Activated CD4-positive, CD25-positive, alpha-beta regulatory T cell treated with anti-CD3 and anti-CD28 coated beads, Interleukin-2, amount 50 U/mL, for 72 hours (primary cell): ENCODE results near the gene NPS.

Source experiments
- DNase-seq: peaks from one replicate; pipeline ENCODE4 v3.0.0; 2021

The NPS gene, protein sequence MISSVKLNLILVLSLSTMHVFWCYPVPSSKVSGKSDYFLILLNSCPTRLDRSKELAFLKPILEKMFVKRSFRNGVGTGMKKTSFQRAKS

DNA sequence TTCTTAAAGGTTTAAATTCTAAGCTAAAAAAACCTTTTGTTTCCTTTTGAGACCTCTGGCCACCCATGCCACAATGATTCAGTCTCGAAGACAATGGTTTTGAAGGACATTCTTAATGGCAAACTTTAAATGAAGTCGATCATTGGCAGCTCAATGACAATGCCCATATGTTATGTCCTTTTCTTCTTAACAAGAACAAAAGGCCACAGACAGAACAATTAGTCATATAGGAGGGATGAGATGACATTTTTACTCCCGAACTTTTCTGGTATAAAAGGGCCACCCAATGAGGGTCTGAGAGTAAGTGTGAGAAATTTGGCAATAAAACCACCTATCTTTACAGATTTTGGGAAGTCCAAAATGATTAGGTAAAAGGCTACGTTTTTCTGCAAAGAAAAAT, at the start of gene NPS:
Gene NPS, plus strand, starts transcription at position 301 of the 400 bp plus-strand sequence. Its CDS starts 60 bp downstream, at position 361.
- no peak for DNase-seq

DNA sequence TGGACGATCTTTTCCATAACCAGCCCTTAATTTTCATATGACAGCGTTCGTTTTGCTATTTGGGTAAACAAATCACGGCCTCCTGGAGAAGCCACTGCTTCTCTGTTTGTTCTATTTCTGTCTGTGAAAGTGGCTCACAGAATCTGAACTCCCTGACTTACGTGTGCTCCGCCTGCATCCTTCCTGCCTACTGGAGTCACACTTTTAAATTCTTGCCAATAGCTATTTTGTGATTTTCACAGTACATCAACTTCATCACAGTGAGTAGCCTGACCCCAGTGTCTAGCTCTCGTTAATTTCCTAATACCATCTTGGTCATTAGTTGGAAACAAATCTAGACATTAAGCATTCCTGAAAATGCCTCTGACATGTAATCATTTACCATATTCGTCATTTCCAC, 49.0 kb upstream of the NPS start:
- no peak for DNase-seq

- DNase-seq, result no peak
These were observed 43.0 kb upstream of the NPS start for GRCh38 chr10:127506094-127506493.

GRCh38 chr10:127522298-127522697, 26.8 kb upstream of the NPS start:
- DNase-seq, result no peak

- no peak for DNase-seq
These were observed 25.6 kb upstream of the NPS start for GRCh38 chr10:127523476-127523875.

- no peak for DNase-seq
These were observed 24.9 kb upstream of the NPS start for GRCh38 chr10:127524229-127524628.

GRCh38 chr10:127524908-127525665, 24.0 kb upstream of the NPS start:
- DNase-seq, result no peak

DNA sequence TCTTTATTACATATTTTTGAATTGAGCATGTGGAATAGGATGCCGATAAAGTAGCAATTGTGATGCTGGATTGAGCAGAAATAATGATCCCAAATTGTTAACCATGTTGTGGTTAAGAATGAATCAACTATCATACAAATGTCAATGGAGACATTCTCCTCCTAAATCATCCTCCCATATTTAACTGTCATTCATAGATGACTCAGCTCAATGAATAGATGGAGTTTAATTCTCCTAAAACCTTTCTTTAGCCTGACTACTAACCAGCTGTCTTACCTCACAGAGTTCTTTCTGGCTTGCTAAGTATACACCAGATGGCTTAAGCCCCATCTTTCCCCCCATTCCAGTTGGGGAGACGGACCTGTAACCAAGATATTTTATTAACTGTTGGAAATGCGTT, 23.4 kb upstream of the NPS start:
- no peak for DNase-seq

- no peak for DNase-seq
These were observed 22.9 kb upstream of the NPS start for GRCh38 chr10:127526161-127526560.

GRCh38 chr10:127527320-127527719, 21.8 kb upstream of the NPS start:
- DNase-seq, result no peak

DNA sequence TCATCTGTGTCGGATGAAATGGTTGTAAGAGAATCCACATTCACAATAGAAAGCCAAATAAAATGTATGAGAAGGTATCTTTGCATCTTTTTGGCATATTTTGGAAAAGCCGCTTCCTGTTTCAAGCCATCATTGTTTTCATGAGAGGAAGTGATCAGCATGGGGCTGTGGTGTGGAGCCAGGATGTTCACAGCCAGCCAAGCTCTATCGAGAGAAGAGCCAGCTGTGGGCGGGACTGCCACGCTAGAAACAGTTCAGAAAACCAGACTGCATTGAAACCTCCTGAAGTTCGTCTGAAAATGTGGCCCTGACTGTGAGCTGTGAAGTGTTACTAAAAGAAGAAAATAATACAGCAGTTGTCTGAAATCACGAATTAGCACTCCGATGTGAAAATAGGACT, 21.2 kb upstream of the NPS start:
- DNase-seq, result no peak

DNA sequence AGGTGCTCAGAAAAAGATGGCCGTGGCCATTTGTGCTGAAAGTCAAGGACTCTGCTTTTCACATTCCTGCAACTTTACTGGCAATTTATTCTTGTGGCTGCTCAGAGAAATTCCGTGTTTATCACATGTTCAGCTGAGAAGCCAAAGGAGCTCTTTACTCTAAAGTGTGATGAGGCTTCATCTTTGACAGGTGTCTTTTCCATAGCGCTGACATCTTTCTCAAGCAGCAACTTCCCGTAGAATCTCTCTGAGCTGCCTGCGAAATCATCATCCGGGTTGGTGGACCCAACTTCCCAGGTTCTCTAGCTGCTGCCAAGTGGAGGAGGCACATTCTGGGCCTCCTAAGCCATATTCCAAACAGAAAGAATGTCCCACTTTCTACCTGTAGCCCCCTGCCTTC, 16.9 kb upstream of the NPS start:
- DNase-seq, result no peak

DNA sequence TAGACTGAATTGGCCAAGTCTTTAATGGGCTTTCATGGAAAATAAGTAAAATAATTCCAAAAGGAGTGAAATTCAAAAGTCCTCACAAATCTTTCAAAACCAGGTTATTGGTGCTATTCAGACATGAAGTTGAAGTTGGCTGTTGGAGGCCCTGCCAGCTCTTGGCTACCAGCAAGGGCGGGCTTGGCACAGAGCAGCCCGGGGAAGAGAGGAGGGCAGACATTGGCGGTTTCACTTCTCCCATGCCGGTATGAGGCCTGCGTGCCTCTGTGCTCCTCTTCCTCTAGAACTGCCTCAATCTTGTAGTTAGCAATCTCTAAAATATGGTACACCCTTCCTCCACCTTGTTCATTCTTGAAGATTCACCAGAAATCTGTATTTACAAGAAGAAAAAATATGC, 16.4 kb upstream of the NPS start:
- DNase-seq, result no peak

- no peak for DNase-seq
These were observed 15.0 kb upstream of the NPS start for GRCh38 chr10:127534074-127534473.

DNA sequence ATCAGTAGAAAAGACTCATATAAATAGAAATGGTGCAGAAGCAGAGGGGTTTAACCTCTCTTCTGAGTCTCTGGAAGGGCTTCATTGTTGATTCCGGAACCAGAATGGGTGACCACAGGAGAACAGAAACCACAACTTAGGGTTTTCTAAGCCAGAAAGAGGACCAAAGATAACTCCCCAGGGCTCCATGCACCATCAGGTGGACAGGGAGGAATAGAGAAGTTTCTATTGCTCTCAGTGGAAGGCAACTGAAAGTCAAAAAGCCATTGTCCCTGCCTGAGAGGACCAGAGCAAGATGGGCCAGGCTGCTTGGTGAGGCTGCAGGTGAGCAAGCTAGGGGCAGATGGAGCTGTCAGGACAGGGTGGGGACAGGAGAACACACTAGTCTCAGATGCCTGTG, 14.6 kb upstream of the NPS start:
- DNase-seq, result no peak

DNA sequence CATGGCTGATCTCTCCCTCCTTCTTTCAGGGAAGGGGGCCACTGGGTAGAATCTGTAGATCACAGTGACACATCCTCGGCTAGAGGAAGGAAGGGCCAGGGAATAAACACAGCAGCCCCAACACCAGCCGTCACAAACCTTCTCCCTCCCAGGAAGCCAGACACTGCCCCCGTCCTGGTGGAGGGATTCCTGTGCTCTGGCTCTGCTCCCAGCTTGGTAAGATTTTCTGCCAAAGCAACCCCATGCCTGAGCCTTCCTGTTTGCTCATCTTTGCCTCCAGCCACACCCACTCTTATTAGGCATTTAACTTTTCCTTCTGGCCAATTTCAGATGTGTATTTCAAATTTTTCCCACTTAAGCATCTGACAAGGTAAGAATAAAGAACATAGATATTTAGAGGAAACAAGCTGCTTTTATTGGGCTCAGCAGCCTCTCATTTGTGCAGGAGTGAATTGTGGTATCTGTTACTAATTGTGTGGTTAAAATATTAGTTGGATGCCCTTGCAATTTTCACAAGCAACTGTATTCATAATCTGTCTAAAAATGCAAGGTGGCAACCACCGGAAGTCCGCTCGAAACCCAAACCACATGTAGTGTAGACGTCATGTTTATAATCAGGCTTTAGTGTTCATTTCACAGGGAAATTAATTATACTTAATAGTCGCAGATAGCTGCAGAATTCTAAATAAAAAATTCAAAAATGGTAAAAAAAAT, 13.2 kb upstream of the NPS start:
- DNase-seq, result no peak

DNA sequence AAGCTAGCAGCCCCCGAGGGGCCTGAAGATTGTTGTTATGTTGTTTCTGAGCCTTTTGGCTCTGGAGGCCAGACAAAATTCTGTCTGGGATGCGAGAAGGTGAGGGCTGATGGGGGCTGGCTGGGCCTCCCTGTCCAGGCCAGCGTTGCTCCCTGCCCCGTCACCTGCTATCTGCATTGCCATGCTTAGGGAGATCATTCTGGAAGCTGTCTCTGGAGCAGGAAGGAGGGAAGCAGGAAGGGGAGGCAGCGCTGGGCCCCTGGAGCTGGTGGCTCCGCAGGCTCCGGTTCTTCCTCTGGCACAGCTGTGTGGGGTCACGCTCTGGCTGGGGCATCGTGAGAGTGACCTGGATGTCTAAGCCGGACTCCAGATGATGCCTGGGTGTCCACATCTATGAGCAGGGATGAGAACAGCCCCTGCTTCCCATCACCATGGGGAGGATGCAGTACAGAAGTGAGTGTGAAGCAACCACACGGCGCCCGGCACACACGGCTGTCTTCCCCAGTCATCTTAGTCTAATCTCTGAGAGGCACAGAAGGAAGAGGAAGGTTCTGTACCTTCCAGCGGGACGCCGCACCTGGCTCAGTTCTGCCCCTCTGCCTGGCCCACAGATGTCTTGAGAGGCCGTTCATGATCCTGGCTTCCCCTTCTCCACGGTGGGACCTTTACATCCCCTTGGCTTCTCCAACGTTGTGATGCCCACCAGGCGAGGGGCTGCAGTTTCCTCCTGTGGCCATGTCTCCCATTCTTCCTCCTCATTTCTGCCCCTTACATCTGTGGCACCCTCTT, 11.9 kb upstream of the NPS start:
- DNase-seq, result no peak

DNA sequence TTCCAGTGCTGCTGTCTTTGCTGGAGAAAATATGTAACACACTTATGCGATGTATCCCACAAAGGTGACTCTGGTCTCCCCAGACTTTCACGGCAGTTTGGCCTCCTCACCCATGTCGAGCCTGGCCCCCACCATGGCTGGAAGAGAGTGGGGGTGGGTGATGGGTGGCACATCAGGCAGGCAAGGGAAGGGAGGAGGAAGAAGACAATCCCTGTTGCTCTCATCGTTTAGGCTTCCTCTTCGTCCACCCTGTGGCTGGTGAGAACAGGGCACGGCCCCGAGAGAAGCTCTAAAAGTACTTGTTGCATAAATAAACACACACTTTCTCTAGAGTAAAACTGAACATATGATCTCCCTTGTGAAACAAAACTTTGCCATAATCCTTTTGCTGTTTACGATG, 11.2 kb upstream of the NPS start:
- no peak for DNase-seq

- no peak for DNase-seq
These were observed 1.1 kb upstream of the NPS start for GRCh38 chr10:127548022-127548421.

GRCh38 chr10:127550861-127551260, 1.8 kb downstream of the NPS start:
- no peak for DNase-seq

- DNase-seq, result no peak
These were observed 3.3 kb downstream of the NPS start for GRCh38 chr10:127552446-127552845.

DNA sequence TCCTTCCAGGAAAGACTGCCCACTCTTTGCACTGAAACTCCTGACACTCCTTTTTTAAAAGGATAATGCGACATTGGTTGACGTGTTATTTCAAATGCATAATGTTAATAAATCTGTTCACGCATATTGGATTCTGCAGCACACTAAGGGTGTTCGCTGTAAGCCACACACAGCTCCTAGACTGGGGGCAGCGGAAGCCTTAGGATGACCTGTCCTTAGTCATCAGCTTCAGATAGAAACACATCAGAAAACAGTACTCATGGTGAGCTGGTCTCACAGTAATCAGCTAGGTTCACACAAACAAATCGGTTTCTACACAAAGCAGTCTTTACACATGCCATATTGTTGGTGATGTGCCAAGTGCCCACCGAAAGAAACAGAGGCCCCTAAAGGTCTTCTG, 4.3 kb downstream of the NPS start:
- no peak for DNase-seq

DNA sequence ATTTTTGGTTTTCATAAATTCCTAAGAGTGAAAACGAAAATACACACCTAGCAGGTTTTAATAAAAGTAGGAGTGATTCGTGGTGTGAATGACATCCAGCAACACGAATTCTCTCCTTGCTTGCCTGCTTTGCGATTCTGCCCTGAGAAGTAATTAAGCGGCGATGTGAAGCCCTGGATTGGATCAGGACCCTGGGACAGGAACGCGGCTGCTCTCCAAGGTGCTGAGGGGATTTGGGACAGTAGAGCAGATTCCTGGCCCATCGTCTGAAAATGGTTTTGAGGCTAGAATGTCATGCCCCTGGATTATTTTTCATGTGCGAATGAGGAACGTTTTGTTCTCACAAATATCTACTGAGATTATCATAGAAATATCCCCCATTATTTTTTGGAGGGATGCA, 7.8 kb downstream of the NPS start:
- DNase-seq, result no peak

DNA sequence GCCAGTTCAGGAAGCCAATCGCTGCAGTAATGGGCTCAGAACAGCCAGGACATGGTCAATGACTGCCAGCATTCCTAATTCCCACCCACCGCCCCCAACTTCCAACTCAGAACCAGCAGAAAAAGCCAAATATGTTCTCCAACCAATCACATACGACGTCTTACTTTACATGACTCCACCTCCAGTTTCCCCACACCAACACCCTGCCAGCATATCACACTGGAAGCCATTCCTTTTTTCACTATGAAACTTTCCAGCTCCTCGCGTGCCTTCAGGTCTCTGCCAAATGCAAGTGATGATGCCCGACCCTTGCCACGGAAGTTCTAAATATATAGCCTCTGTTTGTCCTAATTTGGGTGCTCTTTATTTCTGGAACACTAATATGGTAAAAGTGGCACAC, 12.5 kb downstream of the NPS start:
- no peak for DNase-seq
